Left renal pelvis (tissue), 4 donors: ENCODE results near the gene RASGEF1B. TPM values are rescaled to one million over a fixed set of nuclear protein-coding genes. Genes with fewer than 3 reads are reported as not detected.
A peak's percentile ranks its signal among the peaks of the same experiment; 100 is the strongest.

Experiments
- DNase-seq, 4 donors: peaks; one replicate each; pipeline ENCODE4 v3.0.0-alpha.2; 2013; ENCODE audit warnings: low read depth in 4 of 4, low spot score in 3 of 4
- polyA plus RNA-seq, 4 donors: library from polyadenylated mRNA; unstranded; fragments of 120-200 nt; gene quantifications; one replicate each; pipeline ENCODE4 v1.2.1, GENCODE V29; 2013; ENCODE audit not compliant: insufficient read length in 4 of 4

Gene RASGEF1B
- 10 to 100 TPM; 12.1 to 24.4 (median 13.0) TPM for polyA plus RNA-seq

GRCh38 chr4:81471588-81472280, at the start of gene RASGEF1B:
RASGEF1B (minus strand) TSS chr4:81471907; CDS start chr4:81459508, 12,399 bp downstream.
- peak; percentile 61 to 78 (median 64) for DNase-seq

GRCh38 chr4:81519856-81520255, 48.1 kb upstream of the RASGEF1B start:
- no peak for DNase-seq

- no peak for DNase-seq
Observed at GRCh38 chr4:81519427-81519773, 47.7 kb upstream of the RASGEF1B start.

GRCh38 chr4:81518762-81519426, 47.2 kb upstream of the RASGEF1B start:
- DNase-seq = no peak

GRCh38 chr4:81516241-81516640, 44.5 kb upstream of the RASGEF1B start:
- no peak for DNase-seq

- no peak for DNase-seq
Observed at GRCh38 chr4:81512757-81513501, 41.2 kb upstream of the RASGEF1B start.

GRCh38 chr4:81512001-81512756, 40.5 kb upstream of the RASGEF1B start:
- no peak for DNase-seq

GRCh38 chr4:81510643-81511178, 39.0 kb upstream of the RASGEF1B start:
- DNase-seq = no peak

- DNase-seq = no peak
Observed at GRCh38 chr4:81509822-81510221, 38.1 kb upstream of the RASGEF1B start.

- DNase-seq = no peak
Observed at GRCh38 chr4:81509191-81509590, 37.5 kb upstream of the RASGEF1B start.

- no peak for DNase-seq
Observed at GRCh38 chr4:81508411-81509185, 36.9 kb upstream of the RASGEF1B start.

- DNase-seq = no peak
Observed at GRCh38 chr4:81507530-81507929, 35.8 kb upstream of the RASGEF1B start.

- DNase-seq = no peak
Observed at GRCh38 chr4:81506731-81507130, 35.0 kb upstream of the RASGEF1B start.

GRCh38 chr4:81505726-81506125, 34.0 kb upstream of the RASGEF1B start:
- no peak for DNase-seq

- DNase-seq = no peak
Observed at GRCh38 chr4:81505004-81505598, 33.4 kb upstream of the RASGEF1B start.

GRCh38 chr4:81504112-81505003, 32.7 kb upstream of the RASGEF1B start:
- no peak for DNase-seq

GRCh38 chr4:81503586-81503985, 31.9 kb upstream of the RASGEF1B start:
- no peak for DNase-seq

GRCh38 chr4:81502564-81502963, 30.9 kb upstream of the RASGEF1B start:
- DNase-seq = no peak
